Measurements from ENCODE around the gene FAM170B. TPM values are rescaled to one million over a fixed set of nuclear protein-coding genes. Genes with fewer than 3 reads are reported as not detected.

The FAM170B gene
- total and polyA plus RNA-seq, 2 experiments from 2014 or later, result not detected

- no peaks in the 10 kb centered on the region for H3K36me3 ChIP-seq
- H3K27me3 ChIP-seq, result no peaks in the 10 kb centered on the region
- no peaks in the 10 kb centered on the region for H3K9me3 ChIP-seq (ENCODE audit: low read depth)
- H3K27ac ChIP-seq, result no peak overlapping the region
- TF ChIP-seq, protein P1, sequence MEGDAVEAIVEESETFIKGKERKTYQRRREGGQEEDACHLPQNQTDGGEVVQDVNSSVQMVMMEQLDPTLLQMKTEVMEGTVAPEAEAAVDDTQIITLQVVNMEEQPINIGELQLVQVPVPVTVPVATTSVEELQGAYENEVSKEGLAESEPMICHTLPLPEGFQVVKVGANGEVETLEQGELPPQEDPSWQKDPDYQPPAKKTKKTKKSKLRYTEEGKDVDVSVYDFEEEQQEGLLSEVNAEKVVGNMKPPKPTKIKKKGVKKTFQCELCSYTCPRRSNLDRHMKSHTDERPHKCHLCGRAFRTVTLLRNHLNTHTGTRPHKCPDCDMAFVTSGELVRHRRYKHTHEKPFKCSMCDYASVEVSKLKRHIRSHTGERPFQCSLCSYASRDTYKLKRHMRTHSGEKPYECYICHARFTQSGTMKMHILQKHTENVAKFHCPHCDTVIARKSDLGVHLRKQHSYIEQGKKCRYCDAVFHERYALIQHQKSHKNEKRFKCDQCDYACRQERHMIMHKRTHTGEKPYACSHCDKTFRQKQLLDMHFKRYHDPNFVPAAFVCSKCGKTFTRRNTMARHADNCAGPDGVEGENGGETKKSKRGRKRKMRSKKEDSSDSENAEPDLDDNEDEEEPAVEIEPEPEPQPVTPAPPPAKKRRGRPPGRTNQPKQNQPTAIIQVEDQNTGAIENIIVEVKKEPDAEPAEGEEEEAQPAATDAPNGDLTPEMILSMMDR (IDR thresholded peaks at IDR 0.05; ENCODE audit: low read depth, low read length), result no peak
- DNase-seq (ENCODE audit: low read depth in 1 of 2, low spot score in 1 of 2), result no peak
- no peak overlapping the region for H3K4me3 ChIP-seq
- no peaks in the 10 kb centered on the region for H3K4me1 ChIP-seq (ENCODE audit: low read depth)
Measured at GRCh38 chr10:49160110-49160509, 26.3 kb upstream of the FAM170B start.

DNA sequence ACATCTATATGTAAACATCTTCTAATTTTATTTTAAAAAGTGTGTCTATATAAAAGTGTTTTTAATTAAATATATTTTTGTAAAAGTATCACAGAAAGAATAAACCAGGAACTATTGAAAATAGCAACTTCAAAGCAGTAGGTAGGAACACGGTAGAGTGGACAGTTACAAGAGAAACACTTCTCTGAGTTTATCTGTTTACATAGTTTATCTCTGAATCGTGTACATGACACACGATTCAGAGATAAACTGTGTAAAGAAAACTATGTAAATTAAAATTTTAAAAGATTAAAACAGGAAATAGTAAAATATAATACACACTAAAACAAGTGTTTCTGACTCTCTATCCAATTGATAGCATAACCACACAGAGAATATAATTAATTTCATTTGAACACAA lies 25.1 kb upstream of the FAM170B start:
- no peak overlapping the region for H3K4me3 ChIP-seq
- H3K36me3 ChIP-seq, result no peaks in the 10 kb centered on the region
- DNase-seq (ENCODE audit: low read depth in 1 of 2, low spot score in 1 of 2), result no peak
- no peak overlapping the region for H3K27ac ChIP-seq
- H3K9me3 ChIP-seq (ENCODE audit: low read depth), result no peaks in the 10 kb centered on the region
- no peaks in the 10 kb centered on the region for H3K27me3 ChIP-seq
- TF ChIP-seq, protein P1 (IDR thresholded peaks at IDR 0.05; ENCODE audit: low read depth, low read length), result no peak
- no peaks in the 10 kb centered on the region for H3K4me1 ChIP-seq (ENCODE audit: low read depth)

GRCh38 chr10:49158404-49158803 lies 24.6 kb upstream of the FAM170B start:
- H3K36me3 ChIP-seq, result no peaks in the 10 kb centered on the region
- no peak overlapping the region for H3K27ac ChIP-seq
- H3K27me3 ChIP-seq, result no peaks in the 10 kb centered on the region
- no peaks in the 10 kb centered on the region for H3K9me3 ChIP-seq (ENCODE audit: low read depth)
- DNase-seq (ENCODE audit: low read depth in 1 of 2, low spot score in 1 of 2), result no peak
- TF ChIP-seq, protein P1 (IDR thresholded peaks at IDR 0.05; ENCODE audit: low read depth, low read length), result no peak
- H3K4me3 ChIP-seq, result no peak overlapping the region
- H3K4me1 ChIP-seq (ENCODE audit: low read depth), result no peaks in the 10 kb centered on the region

GRCh38 chr10:49157229-49157628 lies 23.4 kb upstream of the FAM170B start:
- Histone ChIP-seq H3K9me3 (ENCODE audit: low read depth) (no peaks in the 10 kb centered on the region), H3K36me3 (no peaks in the 10 kb centered on the region), H3K4me3 (no peak overlapping the region), H3K27me3 (no peaks in the 10 kb centered on the region), H3K4me1 (ENCODE audit: low read depth) (no peaks in the 10 kb centered on the region), H3K27ac (no peak overlapping the region)
- TF ChIP-seq, protein P1 (IDR thresholded peaks at IDR 0.05; ENCODE audit: low read depth, low read length), result no peak
- DNase-seq (ENCODE audit: low read depth in 1 of 2, low spot score in 1 of 2), result no peak

DNA sequence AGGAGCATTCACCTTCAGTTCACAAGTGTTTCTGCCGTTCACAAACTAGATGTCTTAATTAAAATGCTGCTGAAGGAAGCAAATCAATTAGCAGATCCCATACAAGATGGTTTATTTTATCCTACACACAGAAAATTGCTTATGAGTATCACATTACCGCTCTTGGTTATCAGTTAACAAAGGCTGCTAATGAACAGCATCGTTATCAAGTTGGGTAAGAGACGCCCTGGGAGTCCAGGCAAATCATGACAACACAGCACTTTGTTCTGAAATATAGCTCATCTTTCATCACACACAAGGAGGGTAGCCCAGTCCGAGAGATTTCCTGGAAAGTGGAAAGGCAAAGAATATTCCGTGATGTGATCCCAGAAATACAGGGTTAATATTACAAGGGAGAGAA lies 20.8 kb upstream of the FAM170B start:
- H3K36me3 ChIP-seq, result no peaks in the 10 kb centered on the region
- TF ChIP-seq, protein P1 (IDR thresholded peaks at IDR 0.05; ENCODE audit: low read depth, low read length), result no peak
- no peaks in the 10 kb centered on the region for H3K27me3 ChIP-seq
- H3K4me1 ChIP-seq (ENCODE audit: low read depth), result no peaks in the 10 kb centered on the region
- H3K4me3 ChIP-seq, result no peak overlapping the region
- no peak overlapping the region for H3K27ac ChIP-seq
- no peak for DNase-seq (ENCODE audit: low read depth in 1 of 2, low spot score in 1 of 2)
- no peaks in the 10 kb centered on the region for H3K9me3 ChIP-seq (ENCODE audit: low read depth)

GRCh38 chr10:49153971-49154370 lies 20.1 kb upstream of the FAM170B start:
- peak in 1 of 2 donors; percentile 25 for DNase-seq (ENCODE audit: low read depth in 1 of 2, low spot score in 1 of 2)
- no peak overlapping the region for H3K27ac ChIP-seq
- no peaks in the 10 kb centered on the region for H3K9me3 ChIP-seq (ENCODE audit: low read depth)
- H3K4me1 ChIP-seq (ENCODE audit: low read depth), result no peaks in the 10 kb centered on the region
- TF ChIP-seq, protein P1 (IDR thresholded peaks at IDR 0.05; ENCODE audit: low read depth, low read length), result no peak
- H3K36me3 ChIP-seq, result no peaks in the 10 kb centered on the region
- no peak overlapping the region for H3K4me3 ChIP-seq
- H3K27me3 ChIP-seq, result no peaks in the 10 kb centered on the region
